ENCODE results near the gene ZNF709. TPM values are rescaled to one million over a fixed set of nuclear protein-coding genes. Genes with fewer than 3 reads are reported as not detected.
"Not testable (repeated sequence)": the region's sequence is repeated elsewhere in the genome, so short reads cannot be mapped to it uniquely, and the experiment has no call there.

The ZNF709 gene
- total and polyA plus RNA-seq, 5 experiments from 2014 or later, result 0.60 to 7.7 (median 2.8) TPM

DNA sequence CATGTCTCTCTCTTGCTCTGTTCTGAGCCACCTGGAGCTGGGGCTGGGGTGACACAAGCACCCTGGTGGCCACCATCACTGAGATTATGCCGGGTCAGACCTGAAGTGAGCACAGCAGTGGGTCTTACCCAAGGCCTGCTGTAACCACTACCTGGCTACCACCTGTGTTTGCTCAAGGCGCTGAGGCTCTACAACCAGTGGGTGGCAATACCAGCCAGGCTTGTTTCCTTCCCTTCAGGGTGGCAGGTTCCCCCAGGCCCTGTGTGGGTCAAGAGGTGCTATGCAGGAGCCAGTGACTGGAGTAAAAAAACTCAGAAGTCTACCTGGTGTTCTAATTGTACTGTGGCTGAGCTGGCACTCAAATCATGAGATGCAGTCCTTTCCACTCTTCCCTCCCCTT is 35.8 kb downstream of the ZNF709 start:
- peaks cover 10 to 56% (median 32%) of the 10 kb centered on the region in 9 donors for H3K9me3 Mint-ChIP-seq
- peaks cover 0 to 2% (median 0%) of the 10 kb centered on the region in 4 donors for H3K4me1 Mint-ChIP-seq
- H3K36me3 Mint-ChIP-seq, result peaks cover 10 to 34% (median 33%) of the 10 kb centered on the region in 3 donors
- ATAC-seq (no peak), DNase-seq (no peak)
- H3K27me3 Mint-ChIP-seq, result no peaks in the 10 kb centered on the region
- H3K27ac Mint-ChIP-seq, result peak overlapping the region in 1 of 10 donors; percentile 37
- H3K4me3 Mint-ChIP-seq, result no peak overlapping the region
- POLR2A ChIA-PET, result interaction anchor here (0.5 to 1.7 kb wide), 2 partner anchors 8 to 23 kb away, joined by 5 to 6 read pairs; partner anchors contain the start of gene ZNF443

- H3K9me3 Mint-ChIP-seq, result peaks cover 2 to 28% (median 14%) of the 10 kb centered on the region in 9 donors
- H3K27ac Mint-ChIP-seq, result peak within 1 kb of the TSS; percentile 91 to 99 (median 96)
- POLR2A ChIA-PET, result interaction anchor here (0.6 to 3.2 kb wide), 14 partner anchors 8 to 1314 kb away, joined by 3 to 18 read pairs (median 4); partner anchors contain the start of genes ZNF136, ZNF442, ZNF563 and ZNF564
- H3K4me1 Mint-ChIP-seq, result peaks cover 10 to 29% (median 13%) of the 10 kb centered on the region in 4 donors
- no peaks in the 10 kb centered on the region for H3K27me3 Mint-ChIP-seq
- H3K4me3 Mint-ChIP-seq, result peak within 1 kb of the TSS; percentile 98 to 100 (median 100)
- ATAC-seq (peak; percentile 93 to 98), DNase-seq (peak; percentile 90 to 99 (median 98))
- H3K36me3 Mint-ChIP-seq, result peaks cover 0 to 14% (median 13%) of the 10 kb centered on the region in 3 donors
Observed at GRCh38 chr19:12440541-12441316, 43.9 kb downstream of the ZNF709 start, which contains the start of gene ZNF443. TSS of gene ZNF443 (minus strand) at chr19:12441021. CDS start at chr19:12440914, 107 bp downstream.

DNA sequence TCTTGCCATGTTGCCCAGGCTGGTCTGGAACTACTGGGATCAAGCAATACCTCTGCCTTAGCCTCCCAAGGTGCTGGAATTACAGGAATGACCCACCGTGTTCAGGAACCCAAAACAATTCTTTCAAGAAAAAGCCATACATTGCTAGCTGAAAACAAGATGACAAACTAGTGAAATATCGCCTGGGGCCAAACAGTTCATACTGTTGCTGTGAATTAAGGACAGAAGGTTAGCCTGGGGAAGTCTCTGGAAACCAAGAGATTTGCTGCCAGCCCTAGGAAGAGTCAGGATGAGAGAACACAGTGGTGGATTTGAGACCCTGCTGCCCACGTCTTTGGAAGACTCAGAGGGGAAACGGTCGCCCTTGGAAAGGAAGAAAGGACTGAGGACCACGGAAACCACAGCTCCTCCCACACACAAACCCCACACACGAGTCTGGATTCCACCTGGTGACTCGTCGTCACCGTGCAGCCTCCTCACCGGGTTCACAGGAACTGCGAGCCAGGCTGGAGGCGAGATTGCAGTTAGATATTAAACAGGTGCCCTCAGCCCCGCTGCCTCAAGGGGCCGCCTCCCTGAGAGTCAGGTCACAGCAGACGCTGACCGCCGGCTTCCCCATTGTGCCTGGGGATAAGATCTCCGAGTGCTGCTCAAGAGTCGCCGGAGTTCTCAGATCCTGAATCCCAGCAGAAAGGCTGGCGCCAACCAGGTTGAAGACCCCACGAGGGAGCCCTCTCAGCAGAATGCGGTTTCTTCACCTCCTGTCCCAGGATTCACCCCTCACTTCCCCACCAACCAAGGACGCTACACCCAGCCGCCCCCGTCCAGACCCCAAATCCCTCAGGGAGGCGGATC is 44.7 kb downstream of the ZNF709 start:
- ATAC-seq (peak; percentile 9 to 29), DNase-seq (peak; percentile 5 to 66 (median 35))
- H3K27me3 Mint-ChIP-seq, result not testable (repeated sequence)
- POLR2A ChIA-PET, result interaction anchor here (0.6 to 3.2 kb wide), 8 partner anchors 20 to 1315 kb away, joined by 3 to 18 read pairs (median 5); partner anchors contain the start of genes ZNF442, ZNF563, ZNF564 and ZNF709
- H3K4me1 Mint-ChIP-seq, result peaks cover 10 to 29% (median 13%) of the 10 kb centered on the region in 4 donors
- H3K9me3 Mint-ChIP-seq, result peaks cover 2 to 30% (median 15%) of the 10 kb centered on the region in 9 donors
- H3K36me3 Mint-ChIP-seq, result peaks cover 2 to 20% (median 16%) of the 10 kb centered on the region in 3 donors
- peak overlapping the region in 8 of 10 donors; percentile 19 to 91 (median 78) for H3K27ac Mint-ChIP-seq
- H3K4me3 Mint-ChIP-seq, result peak overlapping the region; percentile 87 to 100 (median 99)

DNA sequence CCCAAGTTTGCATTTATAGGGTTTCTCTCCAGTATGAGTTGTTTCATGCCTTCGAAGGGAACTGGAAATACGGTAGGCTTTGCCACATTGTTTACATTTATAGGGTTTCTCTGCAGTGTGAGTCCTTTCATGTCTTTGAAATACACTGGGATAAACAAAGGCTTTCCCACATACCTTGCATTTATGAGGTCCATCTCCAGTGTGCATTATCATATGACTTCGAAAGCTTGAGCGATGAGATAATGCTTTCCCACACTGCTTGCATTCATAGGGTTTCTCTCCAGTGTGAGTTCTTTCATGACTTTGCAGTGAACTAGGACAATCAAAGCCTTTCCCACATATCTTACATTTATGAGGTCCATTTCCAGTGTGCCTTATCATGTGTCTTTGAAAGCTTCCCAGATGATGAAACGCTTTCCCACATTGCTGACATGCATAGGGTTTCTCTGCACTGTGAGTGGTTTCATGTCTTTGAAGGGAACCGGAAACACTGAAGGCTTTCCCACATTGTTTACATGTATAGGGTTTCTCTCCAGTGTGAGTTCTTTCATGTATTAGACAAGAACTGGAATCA is 53.8 kb downstream of the ZNF709 start:
- POLR2A ChIA-PET, DNase-seq, H3K27me3 Mint-ChIP-seq: not testable (repeated sequence)

DNA sequence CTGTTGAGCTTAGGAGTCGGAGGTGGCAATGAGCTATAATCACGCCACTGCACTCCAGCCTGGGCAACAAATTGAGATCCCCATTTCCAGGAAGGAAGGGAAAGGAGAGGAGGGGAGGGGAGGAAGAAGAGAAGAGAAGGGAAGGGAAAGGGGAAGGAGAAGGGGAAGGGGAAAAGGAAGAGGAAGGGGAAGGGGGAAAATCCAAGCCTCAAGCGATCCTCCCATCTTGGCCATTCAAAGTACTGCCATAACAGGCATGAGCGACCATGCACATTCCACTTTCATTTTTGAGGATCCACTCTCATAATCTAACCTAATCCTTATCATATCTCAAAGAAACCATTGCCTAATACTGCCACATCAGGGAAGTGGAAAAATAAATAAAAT is 58.7 kb downstream of the ZNF709 start:
- Mint-ChIP-seq H3K27ac (no peak overlapping the region), H3K4me3 (no peak overlapping the region), H3K4me1 (no peaks in the 10 kb centered on the region), H3K27me3 (no peaks in the 10 kb centered on the region), H3K9me3 (peaks cover 0 to 81% (median 29%) of the 10 kb centered on the region in 9 donors), H3K36me3 (peaks cover 28 to 71% (median 31%) of the 10 kb centered on the region in 3 donors)
- POLR2A ChIA-PET, result interaction anchor here (0.6 kb wide), 1 partner anchor 99 kb away, joined by 5 read pairs; no protein-coding TSS in a partner anchor
- ATAC-seq (no peak), DNase-seq (no peak)

More for the DNA sequence above, 53.8 kb downstream of the ZNF709 start:
- not testable (repeated sequence) for ATAC-seq, H3K4me1 Mint-ChIP-seq, H3K27ac Mint-ChIP-seq, H3K4me3 Mint-ChIP-seq
- Mint-ChIP-seq H3K36me3 (peaks cover 46 to 74% (median 55%) of the 10 kb centered on the region in 3 donors), H3K9me3 (peaks cover 0 to 83% (median 36%) of the 10 kb centered on the region in 9 donors)

- POLR2A ChIA-PET, result interaction anchor here (0.6 kb wide), 1 partner anchor 98 kb away, joined by 5 read pairs; no protein-coding TSS in a partner anchor
- peaks cover 0 to 77% (median 24%) of the 10 kb centered on the region in 9 donors for H3K9me3 Mint-ChIP-seq
- no peak overlapping the region for H3K4me3 Mint-ChIP-seq
- no peak for DNase-seq
- peaks cover 25 to 65% (median 26%) of the 10 kb centered on the region in 3 donors for H3K36me3 Mint-ChIP-seq
- no peak overlapping the region for H3K27ac Mint-ChIP-seq
- no peaks in the 10 kb centered on the region for H3K4me1 Mint-ChIP-seq
- ATAC-seq, result no peak
- no peaks in the 10 kb centered on the region for H3K27me3 Mint-ChIP-seq
Observed at GRCh38 chr19:12425236-12425887, 59.3 kb downstream of the ZNF709 start.

- H3K4me3 Mint-ChIP-seq, POLR2A ChIA-PET, H3K27me3 Mint-ChIP-seq, ATAC-seq, H3K27ac Mint-ChIP-seq, H3K4me1 Mint-ChIP-seq, DNase-seq: not testable (repeated sequence)
- peaks cover under 1 to 46% (median 13%) of the 10 kb centered on the region in 9 donors for H3K9me3 Mint-ChIP-seq
- H3K36me3 Mint-ChIP-seq, result peaks cover 7 to 38% (median 19%) of the 10 kb centered on the region in 3 donors
Observed at GRCh38 chr19:12417273-12417672, 67.3 kb downstream of the ZNF709 start.

DNA sequence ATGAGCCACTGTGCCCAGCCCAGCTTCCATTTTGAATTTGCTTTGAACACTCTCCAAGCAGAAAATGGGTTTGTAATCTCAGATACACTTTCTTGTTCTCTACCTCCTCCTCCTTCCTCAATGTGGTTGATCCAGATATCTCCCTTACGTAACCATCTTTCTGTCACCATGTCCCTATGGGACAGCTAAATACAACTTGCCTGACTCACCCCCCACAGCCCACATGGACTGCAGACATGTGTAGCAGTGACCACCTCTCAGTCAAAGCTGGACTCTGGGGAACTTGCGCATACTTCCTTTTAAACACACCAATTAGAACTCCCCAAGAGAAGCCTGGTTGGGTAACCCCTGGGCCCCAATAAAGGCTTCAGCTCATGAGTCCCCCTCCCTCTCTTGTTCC is 72.7 kb downstream of the ZNF709 start:
- Mint-ChIP-seq H3K36me3 (peaks cover 0 to 19% (median 15%) of the 10 kb centered on the region in 3 donors), H3K27ac (no peak overlapping the region), H3K27me3 (no peaks in the 10 kb centered on the region), H3K4me1 (no peaks in the 10 kb centered on the region), H3K9me3 (peaks cover 0 to 24% (median 16%) of the 10 kb centered on the region in 9 donors), H3K4me3 (no peak overlapping the region)
- DNase-seq (no peak), ATAC-seq (no peak)
- POLR2A ChIA-PET, result no interaction called here

Other genes starting within 250 kb of the ZNF709 start
- gene ZNF44, start 189.9 kb downstream of the ZNF709 start, total RNA-seq, result 10 to 100 TPM; 71.2 to 73.8 TPM
- 10 to 100 TPM; 15.4 to 23.4 (median 20.9) TPM for gene ZNF44, start 189.9 kb downstream of the ZNF709 start, polyA plus RNA-seq
- gene ZNF563, start 151.2 kb downstream of the ZNF709 start, total RNA-seq, result 10 to 100 TPM; 18.0 to 18.6 TPM
- gene ZNF563, start 151.2 kb downstream of the ZNF709 start, polyA plus RNA-seq, result 1 to 10 TPM; 3.4 to 6.2 (median 4.3) TPM
- 1 to 10 TPM; 7.4 to 7.6 TPM for gene ZNF442, start 119.1 kb downstream of the ZNF709 start, total RNA-seq
- 1 to 10 TPM in 2 of 3 donors, under 1 TPM in 1; 0.88 to 2.6 (median 1.7) TPM for gene ZNF442, start 119.1 kb downstream of the ZNF709 start, polyA plus RNA-seq
- 1 to 10 TPM; 8.9 to 9.1 TPM for gene ZNF799, start 83.5 kb downstream of the ZNF709 start, total RNA-seq
- 1 to 10 TPM; 3.3 to 4.4 (median 3.9) TPM for gene ZNF799, start 83.5 kb downstream of the ZNF709 start, polyA plus RNA-seq
- 1 to 10 TPM; 5.1 to 6.1 TPM for gene ZNF443, start 43.8 kb downstream of the ZNF709 start, total RNA-seq
- gene ZNF443, start 43.8 kb downstream of the ZNF709 start, polyA plus RNA-seq, result 1 to 10 TPM; 1.1 to 3.6 (median 2.0) TPM
- gene ZNF564, start 66.7 kb upstream of the ZNF709 start, total RNA-seq, result 10 to 100 TPM; 35.4 to 38.4 TPM
- gene ZNF564, start 66.7 kb upstream of the ZNF709 start, polyA plus RNA-seq, result 10 to 100 TPM in 2 of 3 donors, 1 to 10 TPM in 1; 8.9 to 12.3 (median 10.0) TPM
- 10 to 100 TPM; 14.4 to 15.4 TPM for gene ZNF490, start 126.0 kb upstream of the ZNF709 start, total RNA-seq
- gene ZNF490, start 126.0 kb upstream of the ZNF709 start, polyA plus RNA-seq, result 1 to 10 TPM; 3.7 to 6.8 (median 6.5) TPM
- 10 to 100 TPM; 46.2 to 48.0 TPM for gene ZNF791, start 126.1 kb upstream of the ZNF709 start, total RNA-seq
- gene ZNF791, start 126.1 kb upstream of the ZNF709 start, polyA plus RNA-seq, result 10 to 100 TPM; 14.2 to 18.6 (median 17.9) TPM
- gene MAN2B1, start 181.9 kb upstream of the ZNF709 start, total RNA-seq, result 100 to 1,000 TPM in 1 of 2 experiments, 10 to 100 TPM in 1; 87.5 to 101 TPM
- 10 to 100 TPM; 33.9 to 55.4 (median 34.7) TPM for gene MAN2B1, start 181.9 kb upstream of the ZNF709 start, polyA plus RNA-seq
- 10 to 100 TPM; 17.6 to 22.7 TPM for gene WDR83, start 182.0 kb upstream of the ZNF709 start, total RNA-seq
- 10 to 100 TPM; 12.6 to 19.9 (median 12.9) TPM for gene WDR83, start 182.0 kb upstream of the ZNF709 start, polyA plus RNA-seq
- gene DHPS, start 197.1 kb upstream of the ZNF709 start, total RNA-seq, result 100 to 1,000 TPM; 219 to 224 TPM
- gene DHPS, start 197.1 kb upstream of the ZNF709 start, polyA plus RNA-seq, result 100 to 1,000 TPM in 1 of 3 donors, 10 to 100 TPM in 2; 74.8 to 108 (median 88.9) TPM
- gene GNG14, start 203.2 kb upstream of the ZNF709 start, total RNA-seq, result not detected
- gene GNG14, start 203.2 kb upstream of the ZNF709 start, polyA plus RNA-seq, result not detected
- 1 to 10 TPM; 2.8 to 2.9 TPM for gene FBXW9, start 211.8 kb upstream of the ZNF709 start, total RNA-seq
- 1 to 10 TPM; 4.3 to 5.7 (median 5.4) TPM for gene FBXW9, start 211.8 kb upstream of the ZNF709 start, polyA plus RNA-seq
- gene TNPO2, start 239.1 kb upstream of the ZNF709 start, total RNA-seq, result 10 to 100 TPM; 80.5 to 81.7 TPM
- 1 to 10 TPM; 2.0 to 3.1 (median 2.6) TPM for gene TNPO2, start 239.1 kb upstream of the ZNF709 start, polyA plus RNA-seq
- gene TRIR, start 249.9 kb upstream of the ZNF709 start, total RNA-seq, result 100 to 1,000 TPM; 197 to 220 TPM
- gene TRIR, start 249.9 kb upstream of the ZNF709 start, polyA plus RNA-seq, result 100 to 1,000 TPM; 181 to 206 (median 205) TPM